Stimulated activated CD4-positive, alpha-beta T cell treated with anti-CD3 and anti-CD28 coated beads, Interleukin-1b, Interleukin-23, amount 100 ng/mL, for 48 hours (primary cell): Measurements from ENCODE around the gene TMEM82.
"Not testable (repeated sequence)": the region's sequence is repeated elsewhere in the genome, so short reads cannot be mapped to it uniquely, and the experiment has no call there.

Source experiments
- DNase-seq: peaks from one replicate; pipeline ENCODE4 v3.0.0-alpha.2; 2020

Gene TMEM82

DNA sequence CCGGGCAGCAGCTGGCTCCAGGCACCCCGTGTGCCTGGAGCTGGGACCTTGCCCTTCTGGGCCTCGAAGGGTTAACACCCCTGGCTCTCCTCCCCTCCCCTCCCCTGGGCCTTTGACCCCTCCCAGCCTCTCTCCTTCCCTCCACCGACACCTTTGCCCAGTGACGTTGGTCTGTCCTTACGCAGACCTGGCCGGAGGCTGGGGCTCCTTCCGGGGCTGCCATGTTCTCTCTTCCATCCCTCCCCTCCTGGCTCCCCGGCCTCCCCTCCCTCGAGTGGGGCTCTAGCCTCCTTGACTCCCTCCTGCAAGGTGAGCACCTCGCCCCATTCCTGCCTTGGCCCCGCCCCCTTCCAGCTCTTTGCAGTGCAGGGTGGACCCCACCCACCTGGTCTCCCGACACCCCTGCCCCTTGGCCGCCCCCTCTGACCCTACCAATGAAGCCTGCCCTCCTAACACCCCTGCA is at the start of gene TMEM82:
Gene TMEM82, plus strand, starts transcription at position 161 of the 463 bp plus-strand sequence. Its CDS starts 61 bp downstream, at position 222.
- no peak for DNase-seq

- no peak for DNase-seq
These were observed 48.9 kb upstream of the TMEM82 start for GRCh38 chr1:15693371-15693770.

DNA sequence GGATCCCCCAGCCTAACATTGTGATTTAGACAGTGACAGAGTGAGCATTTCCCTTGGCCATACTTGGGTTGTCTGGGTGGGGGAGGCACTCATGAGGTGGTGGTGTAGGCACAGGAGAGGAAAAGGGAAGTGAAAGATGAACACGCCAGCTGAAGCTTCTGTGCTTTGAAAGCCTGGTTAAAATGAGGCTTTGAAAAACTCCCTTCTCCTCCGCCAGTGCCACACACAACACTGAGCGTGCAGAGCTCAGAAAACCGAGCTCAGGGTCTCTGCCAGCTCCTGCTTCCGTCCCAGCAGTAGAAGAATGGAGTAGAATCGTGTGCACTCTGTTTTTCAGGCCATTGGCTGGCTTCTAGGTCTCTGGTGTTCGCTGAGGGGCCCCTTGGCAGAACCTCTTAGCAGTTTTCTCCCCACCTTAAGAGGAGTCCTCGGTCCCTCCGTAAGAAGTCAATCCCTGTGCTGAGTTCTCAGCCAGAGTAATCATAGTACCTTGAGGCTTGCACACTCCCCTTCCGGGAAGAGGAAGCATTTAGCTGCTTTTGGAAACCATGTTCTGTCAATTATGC is 45.3 kb upstream of the TMEM82 start:
- peak; percentile 23 for DNase-seq

GRCh38 chr1:15698201-15698600 is 44.1 kb upstream of the TMEM82 start:
- DNase-seq: no peak

DNA sequence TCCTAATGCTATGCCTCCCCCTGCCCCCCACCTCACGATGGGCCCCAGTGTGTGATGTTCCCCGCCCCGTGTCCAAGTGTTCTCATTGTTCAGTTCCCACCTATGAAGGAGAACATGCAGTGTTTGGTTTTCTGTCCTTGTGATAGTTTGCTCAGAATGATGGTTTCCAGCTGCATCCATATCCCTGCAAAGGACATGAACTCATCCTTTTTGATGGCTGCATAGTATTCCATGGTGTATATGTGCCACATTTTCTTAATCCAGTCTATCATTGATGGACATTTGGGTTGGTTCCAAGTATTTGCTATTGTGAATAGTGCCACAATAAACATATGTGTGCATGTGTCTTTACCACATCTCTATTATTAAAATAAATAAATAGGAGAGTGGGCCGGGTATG is 43.0 kb upstream of the TMEM82 start:
- DNase-seq: not testable (repeated sequence)

- no peak for DNase-seq
These were observed 41.8 kb upstream of the TMEM82 start for GRCh38 chr1:15700508-15700907.

- no peak for DNase-seq
These were observed 40.5 kb upstream of the TMEM82 start for GRCh38 chr1:15701784-15702183.

DNA sequence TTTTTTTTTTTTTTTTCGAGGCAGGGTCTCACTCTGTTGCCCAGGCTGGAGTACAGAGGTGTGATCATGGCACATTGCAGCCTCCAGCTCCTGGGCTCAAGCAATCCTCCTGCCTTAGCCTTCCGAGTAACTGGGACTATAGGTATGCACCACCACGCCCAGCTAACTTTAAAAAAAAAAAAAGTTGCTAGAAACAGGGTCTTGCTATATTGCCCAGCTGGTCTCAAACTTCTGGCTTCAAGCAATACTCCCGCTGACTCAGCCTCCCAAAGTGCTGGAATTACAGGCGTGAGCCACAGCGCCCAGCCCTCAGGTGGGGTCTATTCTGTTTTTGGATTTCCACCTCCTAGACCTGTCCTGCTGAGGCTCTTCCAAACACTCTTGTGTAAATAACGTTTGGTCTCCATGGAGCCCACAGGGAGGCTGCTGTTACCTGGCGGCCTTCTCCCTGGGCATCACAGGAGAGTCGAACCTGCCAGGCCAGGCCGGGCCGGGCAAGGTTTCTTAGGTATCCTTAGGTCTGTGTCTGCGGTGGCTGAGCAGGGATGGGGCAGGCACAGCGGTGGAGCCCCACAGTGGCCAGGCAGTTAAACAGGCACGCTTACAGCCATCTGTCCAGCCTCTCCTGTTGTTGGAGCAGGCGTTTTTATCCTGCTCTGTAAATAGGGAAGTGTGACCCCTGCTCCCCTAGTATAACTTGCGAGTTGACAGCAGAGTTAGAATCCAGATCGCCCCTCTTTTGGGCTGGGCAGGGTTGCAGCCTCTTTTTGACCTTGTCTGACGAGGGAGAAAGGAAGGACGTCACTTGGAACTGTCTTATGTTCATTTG is 39.4 kb upstream of the TMEM82 start:
- no peak for DNase-seq

DNA sequence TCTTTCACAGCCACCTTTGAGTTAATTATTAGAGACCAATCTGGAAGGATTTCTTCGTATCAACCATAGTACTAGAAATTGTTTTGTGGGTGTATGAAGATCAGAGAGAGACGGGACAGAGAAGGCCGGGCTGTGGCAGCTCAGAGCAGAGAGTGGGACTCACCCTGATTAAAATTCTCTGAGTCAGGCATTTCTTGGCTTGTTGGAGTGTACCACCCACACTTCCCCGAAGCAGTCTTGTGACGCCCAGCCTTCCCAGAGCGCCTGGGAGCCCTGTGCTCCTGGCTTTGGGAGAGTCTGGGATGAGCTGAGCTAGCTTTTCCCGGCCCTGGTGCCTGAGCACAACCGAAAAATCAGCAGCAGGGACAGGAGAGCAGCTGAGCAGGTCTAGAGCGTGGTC is 38.7 kb upstream of the TMEM82 start:
- no peak for DNase-seq

DNA sequence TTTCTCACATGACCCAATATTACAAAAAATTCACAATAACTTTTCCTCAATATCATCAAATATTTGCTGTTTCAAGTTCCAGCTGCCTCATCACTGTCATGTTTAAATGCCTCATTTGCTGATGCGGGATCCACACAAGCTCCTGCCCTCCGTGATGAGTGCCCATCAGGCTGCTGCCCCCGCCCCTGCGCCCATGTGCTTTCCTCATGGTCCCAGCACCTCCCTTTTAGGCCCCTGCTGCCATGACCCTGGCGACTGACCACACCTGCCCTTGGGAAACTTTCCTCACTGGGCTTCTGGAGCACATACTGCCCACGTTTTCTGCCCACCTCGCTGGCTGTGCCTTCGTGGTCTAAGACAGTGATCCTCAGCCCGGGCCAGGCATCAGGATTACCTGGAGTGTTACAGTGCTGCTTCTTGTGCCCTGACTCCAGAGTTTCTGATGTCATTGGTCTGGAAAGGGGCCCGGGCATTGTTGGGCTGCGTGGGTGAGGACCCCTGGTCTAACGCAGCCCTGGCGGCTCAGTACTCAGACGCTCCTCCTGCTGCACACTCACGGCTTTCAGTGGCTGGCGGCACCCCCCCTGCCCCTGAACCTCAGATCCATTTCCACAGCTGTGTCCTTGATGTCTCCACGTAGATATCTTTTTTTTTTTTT is 37.6 kb upstream of the TMEM82 start:
- no peak for DNase-seq

GRCh38 chr1:15705184-15705566 is 37.1 kb upstream of the TMEM82 start:
- no peak for DNase-seq

DNA sequence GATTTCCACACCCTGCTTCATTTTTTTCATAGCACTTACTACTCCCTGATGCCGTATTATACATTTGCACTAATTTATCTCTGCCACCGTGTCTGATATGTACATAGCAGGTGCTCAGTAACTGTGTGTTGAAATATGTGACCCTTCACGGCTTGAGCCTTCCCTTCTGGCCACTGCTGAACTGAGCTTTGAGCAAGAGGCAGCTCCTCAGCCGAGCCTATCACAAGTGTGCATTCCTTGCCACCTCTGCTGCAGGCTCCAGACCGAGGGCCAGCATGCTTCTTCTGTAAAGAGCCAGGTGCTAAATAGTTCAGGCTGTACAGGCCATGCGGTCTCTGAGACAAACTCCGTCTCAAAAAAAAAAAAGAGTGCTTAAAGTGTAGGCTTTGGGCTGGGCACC is 35.5 kb upstream of the TMEM82 start:
- no peak for DNase-seq

- DNase-seq: no peak
These were observed 34.9 kb upstream of the TMEM82 start for GRCh38 chr1:15707239-15707925.

DNA sequence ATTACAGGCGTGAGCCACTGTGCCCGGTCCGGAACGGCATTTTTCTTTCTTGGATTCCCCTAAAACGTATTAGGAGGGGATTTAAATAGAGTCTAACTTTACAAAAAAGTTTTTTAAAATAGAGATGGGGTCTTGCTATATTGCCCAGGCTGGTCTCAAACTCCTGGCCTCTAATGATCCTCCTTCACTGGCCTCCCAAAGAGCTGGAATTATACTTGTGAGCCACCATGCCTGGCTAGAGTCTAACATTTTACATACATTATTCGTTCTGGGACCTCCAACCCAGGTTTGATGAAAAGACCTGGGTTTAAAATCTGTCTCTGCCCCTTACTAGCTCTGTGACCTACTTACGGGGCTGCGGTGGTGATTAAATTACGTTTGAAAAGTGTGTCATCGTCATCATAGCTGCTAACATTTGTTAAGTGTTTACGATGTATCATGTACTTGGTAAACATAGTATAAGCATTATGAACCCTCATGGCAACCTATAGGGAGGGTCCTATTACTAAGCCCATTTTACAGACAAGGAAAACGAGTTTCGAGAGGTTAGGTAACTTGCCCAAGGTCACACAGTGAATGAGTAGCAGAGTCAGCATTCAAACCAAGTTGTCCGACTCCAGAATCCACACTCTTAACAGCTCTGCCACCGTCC is 33.7 kb upstream of the TMEM82 start:
- no peak for DNase-seq

GRCh38 chr1:15709226-15709625 is 33.1 kb upstream of the TMEM82 start:
- no peak for DNase-seq

- DNase-seq: no peak
These were observed 30.1 kb upstream of the TMEM82 start for GRCh38 chr1:15712168-15712567.

DNA sequence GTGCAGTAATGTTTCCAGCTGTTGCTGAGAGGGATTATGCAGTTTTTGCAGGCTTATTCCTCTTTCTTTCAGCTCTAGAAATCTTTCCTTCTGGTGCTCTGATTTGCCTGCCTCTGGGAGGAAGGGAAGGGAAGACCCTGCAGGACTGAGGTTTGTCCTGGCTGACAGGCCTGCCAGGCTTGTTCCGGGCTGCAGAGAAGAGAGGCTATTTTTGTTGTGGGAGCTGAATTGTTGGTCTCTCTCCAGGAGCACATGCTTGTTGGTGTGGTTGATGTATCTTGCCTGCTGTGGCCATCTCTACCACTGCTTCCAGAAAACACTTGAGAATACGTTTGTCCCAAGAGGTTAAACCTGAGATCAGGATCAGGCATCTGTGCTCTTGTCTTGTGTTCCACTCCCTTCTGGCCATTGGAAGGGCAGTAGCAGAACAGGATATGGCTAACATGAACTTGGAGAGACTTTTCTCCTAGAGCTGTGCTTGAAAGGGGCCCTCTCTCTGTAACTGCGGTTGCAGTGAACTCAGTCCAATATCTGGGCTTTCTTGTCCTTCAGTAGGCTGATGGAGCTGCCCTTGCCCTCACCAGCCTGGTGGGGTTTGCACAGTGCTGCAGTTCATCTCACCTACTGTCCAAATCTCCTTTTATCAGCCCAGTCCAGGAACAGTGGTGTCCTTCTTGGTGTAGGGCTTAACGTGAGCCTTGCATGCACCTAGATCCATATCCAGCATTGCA is 27.7 kb upstream of the TMEM82 start:
- no peak for DNase-seq

DNA sequence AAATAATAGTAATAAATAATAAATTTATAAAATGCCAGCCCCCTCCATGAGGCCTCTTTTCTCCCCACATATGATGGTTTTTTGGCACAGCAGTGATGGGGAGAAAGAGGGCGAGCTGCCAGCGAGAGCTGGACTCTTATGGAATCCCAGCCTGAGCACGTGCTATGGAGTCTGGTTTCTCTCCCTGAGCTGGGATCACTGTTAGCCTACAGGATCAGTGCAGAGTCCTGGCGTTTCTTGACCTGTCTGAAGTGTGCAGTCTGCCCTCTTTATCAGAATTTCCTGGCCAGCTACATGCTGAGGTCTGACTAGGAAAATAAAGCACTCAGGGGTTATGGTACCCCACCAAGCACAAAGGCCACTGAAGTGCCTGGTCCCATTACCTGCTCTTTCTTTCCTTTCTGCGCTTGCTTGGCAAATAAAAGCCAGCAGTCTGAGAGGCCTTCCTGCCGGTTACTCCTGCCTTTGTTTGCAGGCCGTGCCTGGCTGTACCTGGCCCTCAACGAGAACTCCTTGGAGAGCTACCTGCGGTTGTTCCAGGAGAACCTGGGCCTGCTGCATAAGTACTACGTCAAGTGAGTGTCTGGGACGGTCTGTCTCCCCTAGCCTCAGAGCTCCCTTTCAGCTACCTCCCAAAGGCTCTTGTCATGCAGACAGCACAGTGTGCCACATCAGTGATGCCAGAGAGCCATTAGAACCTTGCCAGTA is 24.7 kb upstream of the TMEM82 start:
- no peak for DNase-seq

GRCh38 chr1:15718199-15718601 is 24.1 kb upstream of the TMEM82 start:
- no peak for DNase-seq

- DNase-seq: no peak
These were observed 22.7 kb upstream of the TMEM82 start for GRCh38 chr1:15719381-15720120.

- DNase-seq: no peak
These were observed 21.4 kb upstream of the TMEM82 start for GRCh38 chr1:15720861-15721260.
